OCI-LY1 (cell line): ENCODE results near the gene TOB1.

ENCODE experiments used
- H2AFZ ChIP-seq: fragments of 200-600 bp; sonication (generic), shearing (Covaris generic); 2 replicates; pipeline ENCODE4 v1.6.0; 2014; ENCODE audit warnings: antibody characterized with exemption, mild to moderate bottlenecking, low read length
- H3F3A ChIP-seq: fragments of 200-600 bp; sonication (generic), shearing (Covaris generic); 2 replicates; pipeline ENCODE4 v1.6.0; 2014; ENCODE audit warnings: mild to moderate bottlenecking, antibody characterized with exemption, low read length, moderate library complexity; ENCODE audit not compliant: insufficient read depth
- H3K27ac ChIP-seq: fragments of 200-600 bp; sonication (generic); 2 replicates; pipeline ENCODE4 v1.5.1; 2014; ENCODE audit warnings: low read length, mixed run types, mild to moderate bottlenecking, low read depth; ENCODE audit not compliant: poor library complexity, severe bottlenecking
- H3K27me3 ChIP-seq: fragments of 200-600 bp; sonication (generic); 2 replicates; pipeline ENCODE4 v1.6.0; 2014; ENCODE audit warnings: antibody characterized with exemption, mild to moderate bottlenecking, low read length, moderate library complexity; ENCODE audit not compliant: insufficient read depth
- H3K36me3 ChIP-seq: fragments of 200-600 bp; sonication (generic); 2 replicates; pipeline ENCODE4 v1.6.1; 2014; ENCODE audit warnings: mild to moderate bottlenecking, antibody characterized with exemption, low read length, moderate library complexity, mixed read lengths; ENCODE audit not compliant: insufficient read depth
- H3K4me1 ChIP-seq: fragments of 200-600 bp; sonication (generic); 2 replicates; pipeline ENCODE4 v1.5.1; 2014; ENCODE audit warnings: mild to moderate bottlenecking, low read length, moderate library complexity; ENCODE audit not compliant: insufficient read depth, severe bottlenecking
- H3K4me2 ChIP-seq: fragments of 200-600 bp; sonication (generic), shearing (Covaris generic); 2 replicates; pipeline ENCODE4 v1.6.1; 2014; ENCODE audit warnings: low read length
- H3K4me3 ChIP-seq: fragments of 200-600 bp; sonication (generic); 2 replicates; pipeline ENCODE4 v1.5.1; 2014; ENCODE audit warnings: low read length, low read depth, mild to moderate bottlenecking, mixed read lengths; ENCODE audit not compliant: poor library complexity, severe bottlenecking
- H3K79me2 ChIP-seq: fragments of 200-600 bp; shearing (Covaris generic); 2 replicates; pipeline ENCODE4 v1.6.1; 2016; ENCODE audit warnings: mixed run types, low read length, mixed read lengths; ENCODE audit not compliant: insufficient read depth
- H3K9ac ChIP-seq: fragments of 200-600 bp; sonication (generic), shearing (Covaris generic); 2 replicates; pipeline ENCODE4 v1.6.1; 2014; ENCODE audit warnings: mild to moderate bottlenecking, low read length, mixed read lengths
- H3K9me2 ChIP-seq: fragments of 200-600 bp; sonication (generic), shearing (Covaris generic); 2 replicates; pipeline ENCODE4 v1.6.1; 2014; ENCODE audit warnings: low read depth, mild to moderate bottlenecking, low read length, mixed read lengths
- H3K9me3 ChIP-seq: fragments of 200-600 bp; shearing (Covaris generic); 2 replicates; pipeline ENCODE4 v1.6.1; 2014; ENCODE audit warnings: low read length, mixed read lengths
- H4K20me1 ChIP-seq: fragments of 200-600 bp; sonication (generic), shearing (Covaris generic); 2 replicates; pipeline ENCODE4 v1.6.0; 2016; ENCODE audit warnings: mild to moderate bottlenecking, low read length; ENCODE audit not compliant: insufficient read depth
- EZH2 ChIP-seq: fragments of 200-600 bp; sonication (generic), shearing (Covaris generic); IDR thresholded peaks from 2 replicates; pipeline ENCODE4 v1.8.0; 2017; ENCODE audit warnings: borderline replicate concordance, mixed run types, mild to moderate bottlenecking, antibody characterized with exemption, low read length, moderate library complexity, mixed read lengths
- TF ChIP-seq, protein P1 (sequence below): fragments of 200-600 bp; sonication (generic), shearing (Covaris generic); IDR thresholded peaks from 2 replicates; pipeline ENCODE4 v1.5.1; 2017; ENCODE audit warnings: mild to moderate bottlenecking, antibody characterized with exemption, low read length, moderate library complexity, mixed read lengths

TOB1 gene

DNA sequence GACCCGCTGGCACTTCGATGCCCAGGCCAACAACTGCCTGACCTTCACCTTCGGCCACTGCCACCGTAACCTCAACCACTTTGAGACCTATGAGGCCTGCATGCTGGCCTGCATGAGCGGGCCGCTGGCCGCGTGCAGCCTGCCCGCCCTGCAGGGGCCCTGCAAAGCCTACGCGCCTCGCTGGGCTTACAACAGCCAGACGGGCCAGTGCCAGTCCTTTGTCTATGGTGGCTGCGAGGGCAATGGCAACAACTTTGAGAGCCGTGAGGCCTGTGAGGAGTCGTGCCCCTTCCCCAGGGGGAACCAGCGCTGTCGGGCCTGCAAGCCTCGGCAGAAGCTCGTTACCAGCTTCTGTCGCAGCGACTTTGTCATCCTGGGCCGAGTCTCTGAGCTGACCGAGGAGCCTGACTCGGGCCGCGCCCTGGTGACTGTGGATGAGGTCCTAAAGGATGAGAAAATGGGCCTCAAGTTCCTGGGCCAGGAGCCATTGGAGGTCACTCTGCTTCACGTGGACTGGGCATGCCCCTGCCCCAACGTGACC is 25.8 kb downstream of the TOB1 start:
- H3K4me3 ChIP-seq, result no peak overlapping the region
- TF ChIP-seq, protein P1, sequence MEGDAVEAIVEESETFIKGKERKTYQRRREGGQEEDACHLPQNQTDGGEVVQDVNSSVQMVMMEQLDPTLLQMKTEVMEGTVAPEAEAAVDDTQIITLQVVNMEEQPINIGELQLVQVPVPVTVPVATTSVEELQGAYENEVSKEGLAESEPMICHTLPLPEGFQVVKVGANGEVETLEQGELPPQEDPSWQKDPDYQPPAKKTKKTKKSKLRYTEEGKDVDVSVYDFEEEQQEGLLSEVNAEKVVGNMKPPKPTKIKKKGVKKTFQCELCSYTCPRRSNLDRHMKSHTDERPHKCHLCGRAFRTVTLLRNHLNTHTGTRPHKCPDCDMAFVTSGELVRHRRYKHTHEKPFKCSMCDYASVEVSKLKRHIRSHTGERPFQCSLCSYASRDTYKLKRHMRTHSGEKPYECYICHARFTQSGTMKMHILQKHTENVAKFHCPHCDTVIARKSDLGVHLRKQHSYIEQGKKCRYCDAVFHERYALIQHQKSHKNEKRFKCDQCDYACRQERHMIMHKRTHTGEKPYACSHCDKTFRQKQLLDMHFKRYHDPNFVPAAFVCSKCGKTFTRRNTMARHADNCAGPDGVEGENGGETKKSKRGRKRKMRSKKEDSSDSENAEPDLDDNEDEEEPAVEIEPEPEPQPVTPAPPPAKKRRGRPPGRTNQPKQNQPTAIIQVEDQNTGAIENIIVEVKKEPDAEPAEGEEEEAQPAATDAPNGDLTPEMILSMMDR, result no peak
- TF ChIP-seq EZH2, result no peak
- H3K9me2 ChIP-seq, result no peaks in the 10 kb centered on the region
- H3K9me3 ChIP-seq, result no peaks in the 10 kb centered on the region
- no peak overlapping the region for H3K27ac ChIP-seq
- no peaks in the 10 kb centered on the region for H3F3A ChIP-seq
- H4K20me1 ChIP-seq, result no peaks in the 10 kb centered on the region
- no peaks in the 10 kb centered on the region for H3K36me3 ChIP-seq
- no peaks in the 10 kb centered on the region for H3K79me2 ChIP-seq
- no peak overlapping the region for H2AFZ ChIP-seq
- H3K4me1 ChIP-seq, result no peaks in the 10 kb centered on the region
- no peak overlapping the region for H3K9ac ChIP-seq
- no peak overlapping the region for H3K4me2 ChIP-seq
- peaks cover 5% of the 10 kb centered on the region for H3K27me3 ChIP-seq

DNA sequence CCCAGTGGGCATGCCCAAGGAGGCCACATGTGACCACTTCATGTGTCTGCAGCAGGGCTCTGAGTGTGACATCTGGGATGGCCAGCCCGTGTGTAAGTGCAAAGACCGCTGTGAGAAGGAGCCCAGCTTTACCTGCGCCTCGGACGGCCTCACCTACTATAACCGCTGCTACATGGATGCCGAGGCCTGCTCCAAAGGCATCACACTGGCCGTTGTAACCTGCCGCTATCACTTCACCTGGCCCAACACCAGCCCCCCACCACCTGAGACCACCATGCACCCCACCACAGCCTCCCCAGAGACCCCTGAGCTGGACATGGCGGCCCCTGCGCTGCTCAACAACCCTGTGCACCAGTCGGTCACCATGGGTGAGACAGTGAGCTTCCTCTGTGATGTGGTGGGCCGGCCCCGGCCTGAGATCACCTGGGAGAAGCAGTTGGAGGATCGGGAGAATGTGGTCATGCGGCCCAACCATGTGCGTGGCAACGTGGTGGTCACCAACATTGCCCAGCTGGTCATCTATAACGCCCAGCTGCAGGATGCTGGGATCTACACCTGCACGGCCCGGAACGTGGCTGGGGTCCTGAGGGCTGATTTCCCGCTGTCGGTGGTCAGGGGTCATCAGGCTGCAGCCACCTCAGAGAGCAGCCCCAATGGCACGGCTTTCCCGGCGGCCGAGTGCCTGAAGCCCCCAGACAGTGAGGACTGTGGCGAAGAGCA is 26.4 kb downstream of the TOB1 start:
- no peaks in the 10 kb centered on the region for H3K9me2 ChIP-seq
- TF ChIP-seq, protein P1, result no peak
- TF ChIP-seq EZH2, result no peak
- no peak overlapping the region for H2AFZ ChIP-seq
- no peaks in the 10 kb centered on the region for H3K36me3 ChIP-seq
- no peak overlapping the region for H3K9ac ChIP-seq
- H3K4me2 ChIP-seq, result no peak overlapping the region
- peaks cover 5% of the 10 kb centered on the region for H3K27me3 ChIP-seq
- H3K9me3 ChIP-seq, result no peaks in the 10 kb centered on the region
- no peak overlapping the region for H3K4me3 ChIP-seq
- no peaks in the 10 kb centered on the region for H3F3A ChIP-seq
- H3K4me1 ChIP-seq, result no peaks in the 10 kb centered on the region
- H4K20me1 ChIP-seq, result no peaks in the 10 kb centered on the region
- H3K79me2 ChIP-seq, result no peaks in the 10 kb centered on the region
- H3K27ac ChIP-seq, result no peak overlapping the region

DNA sequence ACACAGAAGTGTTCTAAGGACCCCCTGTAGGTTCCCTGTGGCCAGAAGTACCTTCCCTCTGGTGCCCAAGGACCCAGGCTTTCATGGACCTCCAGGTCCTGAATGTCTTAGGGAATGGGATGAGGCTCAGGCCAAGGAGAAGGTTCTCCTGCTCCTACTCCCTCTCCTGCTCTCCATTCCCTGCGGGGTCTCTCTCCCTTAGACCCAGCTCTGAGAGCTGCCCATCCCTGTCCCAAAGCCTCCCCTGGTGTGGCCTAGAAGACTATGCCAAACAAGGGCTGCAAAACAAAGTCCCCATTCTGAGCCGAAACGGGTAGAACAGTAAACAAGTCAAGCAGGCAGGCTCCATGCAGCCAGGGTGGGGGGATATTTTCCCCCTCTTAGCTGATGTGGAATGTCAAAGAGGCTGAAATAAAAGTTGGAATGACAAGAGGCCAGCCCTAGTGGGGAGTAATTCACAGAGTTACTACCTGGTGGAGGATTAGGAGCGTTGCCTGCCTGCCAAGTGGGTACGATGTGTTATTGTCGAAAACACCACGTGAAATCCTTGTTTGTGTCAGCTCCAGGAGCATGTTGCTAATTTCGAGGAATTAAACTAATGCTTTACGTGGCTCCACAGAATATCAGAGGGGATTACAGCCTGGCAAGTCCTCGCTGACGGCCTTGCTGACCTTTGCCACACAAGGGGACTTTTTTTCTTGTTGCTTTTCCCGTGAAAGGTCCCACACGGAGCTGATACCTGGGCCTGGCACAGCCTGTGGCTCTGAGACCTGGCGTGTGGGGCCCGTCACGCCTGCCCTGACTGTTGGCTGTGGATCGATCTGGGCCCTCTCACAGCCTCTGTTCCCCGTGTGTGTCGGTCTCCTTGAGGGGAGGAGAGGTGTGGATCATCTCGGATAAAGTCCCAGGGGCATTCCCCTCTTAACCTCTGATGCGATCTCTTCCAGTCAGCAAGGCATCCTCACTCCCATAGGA is 27.9 kb downstream of the TOB1 start:
- no peak overlapping the region for H2AFZ ChIP-seq
- H3K27ac ChIP-seq, result no peak overlapping the region
- H4K20me1 ChIP-seq, result no peaks in the 10 kb centered on the region
- no peak overlapping the region for H3K4me2 ChIP-seq
- H3K9ac ChIP-seq, result no peak overlapping the region
- no peaks in the 10 kb centered on the region for H3K79me2 ChIP-seq
- peaks cover 5% of the 10 kb centered on the region for H3K27me3 ChIP-seq
- TF ChIP-seq, protein P1, result no peak
- no peak for TF ChIP-seq EZH2
- no peaks in the 10 kb centered on the region for H3K9me3 ChIP-seq
- H3K36me3 ChIP-seq, result no peaks in the 10 kb centered on the region
- H3K9me2 ChIP-seq, result no peaks in the 10 kb centered on the region
- no peaks in the 10 kb centered on the region for H3K4me1 ChIP-seq
- no peaks in the 10 kb centered on the region for H3F3A ChIP-seq
- no peak overlapping the region for H3K4me3 ChIP-seq
